Measurements from ENCODE around the gene TNPO3. TPM values are rescaled to one million over a fixed set of nuclear protein-coding genes. Genes with fewer than 3 reads are reported as not detected.

The TNPO3 gene
- total RNA-seq, 1 donor from 2014 or later = 56.2 TPM

GRCh38 chr7:129098409-129099084 is 43.6 kb upstream of the TNPO3 start:
- Mint-ChIP-seq H3K36me3 (ENCODE audit: low read depth) (no peaks in the 10 kb centered on the region), H3K4me3 (no peak overlapping the region), H3K9me3 (no peaks in the 10 kb centered on the region), H3K27ac (no peak overlapping the region), H3K4me1 (peaks cover 42% of the 10 kb centered on the region), H3K27me3 (no peaks in the 10 kb centered on the region)
- POLR2A ChIA-PET = interaction anchor here (0.5 to 2.3 kb wide), 3 partner anchors 24 to 184 kb away, joined by 3 to 9 read pairs (median 4); no protein-coding TSS in a partner anchor
- intact Hi-C loops (cut with micrococcal nuclease) = no loop called here
- DNase-seq (no peak), ATAC-seq (ENCODE audit: low read depth) (no peak)
- CTCF ChIA-PET = no interaction called here
- TF ChIP-seq, protein P1, sequence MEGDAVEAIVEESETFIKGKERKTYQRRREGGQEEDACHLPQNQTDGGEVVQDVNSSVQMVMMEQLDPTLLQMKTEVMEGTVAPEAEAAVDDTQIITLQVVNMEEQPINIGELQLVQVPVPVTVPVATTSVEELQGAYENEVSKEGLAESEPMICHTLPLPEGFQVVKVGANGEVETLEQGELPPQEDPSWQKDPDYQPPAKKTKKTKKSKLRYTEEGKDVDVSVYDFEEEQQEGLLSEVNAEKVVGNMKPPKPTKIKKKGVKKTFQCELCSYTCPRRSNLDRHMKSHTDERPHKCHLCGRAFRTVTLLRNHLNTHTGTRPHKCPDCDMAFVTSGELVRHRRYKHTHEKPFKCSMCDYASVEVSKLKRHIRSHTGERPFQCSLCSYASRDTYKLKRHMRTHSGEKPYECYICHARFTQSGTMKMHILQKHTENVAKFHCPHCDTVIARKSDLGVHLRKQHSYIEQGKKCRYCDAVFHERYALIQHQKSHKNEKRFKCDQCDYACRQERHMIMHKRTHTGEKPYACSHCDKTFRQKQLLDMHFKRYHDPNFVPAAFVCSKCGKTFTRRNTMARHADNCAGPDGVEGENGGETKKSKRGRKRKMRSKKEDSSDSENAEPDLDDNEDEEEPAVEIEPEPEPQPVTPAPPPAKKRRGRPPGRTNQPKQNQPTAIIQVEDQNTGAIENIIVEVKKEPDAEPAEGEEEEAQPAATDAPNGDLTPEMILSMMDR (IDR thresholded peaks at IDR 0.05) = no peak

DNA sequence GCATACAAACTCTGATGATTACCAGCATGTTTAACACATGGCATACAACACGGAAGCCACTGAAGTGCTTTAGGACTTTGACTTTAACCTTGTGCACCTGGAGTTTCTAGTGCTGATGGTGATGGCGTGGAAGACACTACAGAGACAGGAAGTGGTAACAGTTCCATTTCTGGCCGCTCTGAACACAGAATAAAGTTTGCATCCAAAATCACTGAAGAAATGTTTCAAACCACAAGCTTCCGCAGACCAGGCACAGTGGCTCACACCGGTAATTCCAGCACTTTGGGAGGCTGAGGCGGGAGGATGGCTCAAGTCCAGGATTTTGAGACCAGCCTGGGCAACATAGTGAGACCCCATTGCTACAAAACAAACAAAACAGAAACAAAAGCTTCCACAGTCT is 40.3 kb upstream of the TNPO3 start:
- Mint-ChIP-seq H3K9me3 (no peaks in the 10 kb centered on the region), H3K4me1 (peaks cover 35% of the 10 kb centered on the region), H3K27me3 (no peaks in the 10 kb centered on the region), H3K27ac (peak overlapping the region; percentile 89), H3K4me3 (peak overlapping the region; percentile 62), H3K36me3 (ENCODE audit: low read depth) (no peaks in the 10 kb centered on the region)
- ATAC-seq (ENCODE audit: low read depth) (peak; percentile 82), DNase-seq (no peak)
- TF ChIP-seq, protein P1 (IDR thresholded peaks at IDR 0.05) = no peak
- POLR2A ChIA-PET = interaction anchor here (0.6 to 2.9 kb wide), 12 partner anchors 27 to 152 kb away, joined by 3 to 34 read pairs (median 4); partner anchors contain the start of genes TNPO3 and TSPAN33
- CTCF ChIA-PET = interaction anchor here (0.7 to 2.0 kb wide), 4 partner anchors 27 to 69 kb away, joined by 3 to 10 read pairs (median 4); no protein-coding TSS in a partner anchor
- intact Hi-C loops (cut with micrococcal nuclease) = loop anchor here (1.0 kb wide), 3 partner anchors 27 to 115 kb away; no protein-coding TSS in a partner anchor

DNA sequence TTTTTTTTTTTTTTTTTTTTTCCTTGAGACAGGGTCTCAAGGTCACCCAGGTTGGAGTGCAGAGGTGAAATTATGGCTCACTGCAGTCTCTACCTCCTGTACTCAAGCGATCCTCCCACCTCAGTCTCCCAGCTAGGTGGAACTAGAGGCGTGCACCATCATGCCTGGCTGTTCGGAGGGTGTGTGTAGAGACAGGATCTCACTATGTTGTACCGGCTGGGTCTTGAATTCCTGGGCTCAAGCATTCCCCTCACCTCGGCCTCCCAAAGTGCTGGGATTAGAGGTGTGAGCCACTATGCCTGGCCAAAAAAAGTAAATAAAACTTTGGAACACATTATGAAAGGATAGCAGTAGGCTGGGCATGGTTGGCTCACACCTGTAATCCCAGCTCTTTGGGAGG is 39.6 kb upstream of the TNPO3 start:
- Mint-ChIP-seq H3K27me3 (no peaks in the 10 kb centered on the region), H3K4me3 (no peak overlapping the region), H3K27ac (peak overlapping the region; percentile 89), H3K4me1 (peaks cover 40% of the 10 kb centered on the region), H3K9me3 (no peaks in the 10 kb centered on the region), H3K36me3 (ENCODE audit: low read depth) (no peaks in the 10 kb centered on the region)
- DNase-seq (no peak), ATAC-seq (ENCODE audit: low read depth) (no peak)
- intact Hi-C loops (cut with micrococcal nuclease) = loop anchor here (5.0 kb wide), 1 partner anchor 107 kb away; no protein-coding TSS in a partner anchor
- POLR2A ChIA-PET = interaction anchor here (0.7 to 2.9 kb wide), 7 partner anchors 28 to 72 kb away, joined by 4 to 34 read pairs (median 8); partner anchors contain the start of genes TNPO3 and TSPAN33
- TF ChIP-seq, protein P1 (IDR thresholded peaks at IDR 0.05) = no peak
- CTCF ChIA-PET = interaction anchor here (2.0 kb wide), 1 partner anchor 69 kb away, joined by 10 read pairs; no protein-coding TSS in a partner anchor

DNA sequence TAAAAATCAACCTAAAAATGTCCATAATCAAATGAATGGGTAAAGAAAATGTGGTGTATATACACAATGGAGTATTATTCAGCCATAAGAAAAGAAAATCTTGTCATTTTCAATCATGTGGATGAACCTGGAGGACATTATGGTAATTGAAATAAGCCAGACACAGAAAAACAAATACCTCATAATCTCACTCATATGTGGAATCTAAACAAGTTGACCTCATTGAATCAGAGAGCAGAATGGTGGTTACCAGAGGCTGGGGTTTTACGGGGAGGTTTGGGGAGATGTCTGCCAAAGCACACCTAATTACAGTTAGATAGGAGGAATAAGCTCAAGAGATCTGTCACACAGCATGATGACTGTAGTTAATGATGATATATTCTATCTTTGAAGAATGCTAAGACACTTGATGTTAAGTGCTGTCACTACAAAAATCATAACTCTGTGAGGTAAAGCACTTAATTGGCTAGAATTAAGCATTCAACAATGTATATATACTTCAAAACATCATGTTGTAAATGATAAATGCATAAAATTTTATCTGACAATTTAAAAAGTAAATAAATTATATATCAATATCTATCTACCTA is 39.1 kb upstream of the TNPO3 start:
- no peaks in the 10 kb centered on the region for H3K9me3 Mint-ChIP-seq
- no peak overlapping the region for H3K4me3 Mint-ChIP-seq
- H3K27ac Mint-ChIP-seq = no peak overlapping the region
- no peaks in the 10 kb centered on the region for H3K36me3 Mint-ChIP-seq (ENCODE audit: low read depth)
- TF ChIP-seq, protein P1 (IDR thresholded peaks at IDR 0.05) = no peak
- ChIA-PET CTCF (interaction anchor here (2.0 kb wide), 1 partner anchor 70 kb away, joined by 10 read pairs; no protein-coding TSS in a partner anchor), POLR2A (interaction anchor here (1.1 to 2.9 kb wide), 5 partner anchors 28 to 52 kb away, joined by 4 to 34 read pairs (median 10); partner anchors contain the start of genes TNPO3 and TSPAN33)
- H3K27me3 Mint-ChIP-seq = no peaks in the 10 kb centered on the region
- DNase-seq = no peak
- peaks cover 43% of the 10 kb centered on the region for H3K4me1 Mint-ChIP-seq
- intact Hi-C loops (cut with micrococcal nuclease) = loop anchor here (5.0 kb wide), 1 partner anchor 107 kb away; no protein-coding TSS in a partner anchor
- ATAC-seq (ENCODE audit: low read depth) = no peak

Measured in activated B cell treated with CpG ODN at 0.5 μM for 24 hours (primary cell).